Activated T-cell treated with anti-CD3 and anti-CD28 coated beads, Interleukin-2, amount 50 U/mL, for 24 hours (primary cell): Measurements from ENCODE around the gene CAPN1.
"Not testable (repeated sequence)": the region's sequence is repeated elsewhere in the genome, so short reads cannot be mapped to it uniquely, and the experiment has no call there.

Source experiments
- DNase-seq: peaks from one replicate; pipeline ENCODE4 v3.0.0-alpha.2; 2020
- H3K27ac Mint-ChIP-seq: 2 replicates; pipeline ENCODE4 v1.8.0; 2020; ENCODE audit warnings: mild to moderate bottlenecking, mixed read lengths
- H3K27me3 Mint-ChIP-seq: 2 replicates; pipeline ENCODE4 v1.8.0; 2020; ENCODE audit warnings: mixed read lengths
- H3K36me3 Mint-ChIP-seq: 2 replicates; pipeline ENCODE4 v1.8.0; 2020; ENCODE audit warnings: low read depth, mixed read lengths
- H3K4me1 Mint-ChIP-seq: 2 replicates; pipeline ENCODE4 v1.8.0; 2020; ENCODE audit warnings: low read depth, mixed read lengths
- H3K4me3 Mint-ChIP-seq: 2 replicates; pipeline ENCODE4 v1.8.0; 2020; ENCODE audit warnings: mild to moderate bottlenecking, moderate library complexity, mixed read lengths
- H3K9me3 Mint-ChIP-seq: 2 replicates; pipeline ENCODE4 v1.8.0; 2020; ENCODE audit warnings: mixed read lengths

Gene CAPN1

DNA sequence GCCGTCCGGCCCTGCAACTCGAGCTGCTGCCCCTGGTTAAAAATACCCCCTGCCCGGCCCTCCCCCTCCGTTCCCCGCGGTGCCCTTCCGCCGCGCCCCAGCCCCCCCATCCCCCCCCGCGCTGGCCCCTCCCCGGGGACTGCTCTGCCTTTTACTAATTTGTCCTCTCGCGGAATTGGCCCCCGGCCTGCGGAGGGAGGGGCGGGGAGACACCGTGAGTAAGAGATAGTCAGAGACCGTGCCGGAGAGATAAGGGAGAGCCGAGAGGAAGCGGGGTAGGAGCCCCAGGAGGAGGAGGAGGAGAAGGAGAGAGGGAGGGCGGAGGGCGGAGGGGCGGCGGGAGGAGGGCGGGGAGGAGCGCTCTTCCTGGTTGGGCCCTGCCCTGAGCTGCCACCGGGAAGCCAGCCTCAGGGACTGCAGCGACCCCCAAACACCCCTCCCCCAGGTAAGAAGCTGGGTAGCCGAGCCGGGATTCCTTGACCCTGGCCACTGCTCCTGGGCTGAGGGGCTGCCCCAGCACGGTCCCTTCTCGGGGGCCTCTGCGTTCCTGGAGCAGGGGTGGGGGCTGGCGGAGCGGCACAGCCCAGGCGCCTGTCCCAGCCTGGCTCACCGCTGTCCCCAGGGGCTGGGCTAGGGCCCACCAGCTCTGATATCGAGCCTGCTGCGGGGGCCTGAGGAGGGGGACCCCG, at the start of gene CAPN1:
CAPN1 (plus strand) TSS at position 360 of the 689 bp plus-strand sequence. CDS start 774 bp downstream, outside the sequence.
- no peaks in the 10 kb centered on the region for H3K27me3 Mint-ChIP-seq
- no peaks in the 10 kb centered on the region for H3K9me3 Mint-ChIP-seq
- H3K36me3 Mint-ChIP-seq: peaks cover 17% of the 10 kb centered on the region
- H3K27ac Mint-ChIP-seq: peak within 1 kb of the TSS; percentile 86
- peak within 1 kb of the TSS; percentile 86 for H3K4me3 Mint-ChIP-seq
- peak; percentile 84 for DNase-seq
- peaks cover 18% of the 10 kb centered on the region for H3K4me1 Mint-ChIP-seq

- peaks cover 33% of the 10 kb centered on the region for H3K4me1 Mint-ChIP-seq
- no peaks in the 10 kb centered on the region for H3K27me3 Mint-ChIP-seq
- peak overlapping the region; percentile 99 for H3K27ac Mint-ChIP-seq
- peak overlapping the region; percentile 97 for H3K4me3 Mint-ChIP-seq
- peaks cover 80% of the 10 kb centered on the region for H3K36me3 Mint-ChIP-seq
- DNase-seq: no peak
- H3K9me3 Mint-ChIP-seq: no peaks in the 10 kb centered on the region
Observed at GRCh38 chr11:65132238-65132987, 49.3 kb upstream of the CAPN1 start.

- peak overlapping the region; percentile 97 for H3K4me3 Mint-ChIP-seq
- peak overlapping the region; percentile 99 for H3K27ac Mint-ChIP-seq
- H3K4me1 Mint-ChIP-seq: peaks cover 33% of the 10 kb centered on the region
- H3K27me3 Mint-ChIP-seq: no peaks in the 10 kb centered on the region
- H3K36me3 Mint-ChIP-seq: peaks cover 73% of the 10 kb centered on the region
- DNase-seq: peak; percentile 73
- no peaks in the 10 kb centered on the region for H3K9me3 Mint-ChIP-seq
Observed at GRCh38 chr11:65132988-65133700, 48.6 kb upstream of the CAPN1 start.

- H3K4me1 Mint-ChIP-seq: peaks cover 33% of the 10 kb centered on the region
- peak overlapping the region; percentile 97 for H3K4me3 Mint-ChIP-seq
- H3K27me3 Mint-ChIP-seq: no peaks in the 10 kb centered on the region
- no peak for DNase-seq
- H3K27ac Mint-ChIP-seq: peak overlapping the region; percentile 99
- peaks cover 67% of the 10 kb centered on the region for H3K36me3 Mint-ChIP-seq
- H3K9me3 Mint-ChIP-seq: no peaks in the 10 kb centered on the region
Observed at GRCh38 chr11:65133724-65134123, 48.0 kb upstream of the CAPN1 start.

- Mint-ChIP-seq H3K27ac (peak within 1 kb of the TSS; percentile 99), H3K4me1 (peaks cover 33% of the 10 kb centered on the region), H3K4me3 (peak within 1 kb of the TSS; percentile 97), H3K36me3 (peaks cover 60% of the 10 kb centered on the region), H3K27me3 (no peaks in the 10 kb centered on the region), H3K9me3 (no peaks in the 10 kb centered on the region)
- DNase-seq: peak; percentile 97
Observed at GRCh38 chr11:65134240-65134951, 47.3 kb upstream of the CAPN1 start, which contains the start of gene SYVN1. SYVN1 (minus strand) TSS chr11:65134519; CDS start chr11:65133601, 918 bp downstream.

DNA sequence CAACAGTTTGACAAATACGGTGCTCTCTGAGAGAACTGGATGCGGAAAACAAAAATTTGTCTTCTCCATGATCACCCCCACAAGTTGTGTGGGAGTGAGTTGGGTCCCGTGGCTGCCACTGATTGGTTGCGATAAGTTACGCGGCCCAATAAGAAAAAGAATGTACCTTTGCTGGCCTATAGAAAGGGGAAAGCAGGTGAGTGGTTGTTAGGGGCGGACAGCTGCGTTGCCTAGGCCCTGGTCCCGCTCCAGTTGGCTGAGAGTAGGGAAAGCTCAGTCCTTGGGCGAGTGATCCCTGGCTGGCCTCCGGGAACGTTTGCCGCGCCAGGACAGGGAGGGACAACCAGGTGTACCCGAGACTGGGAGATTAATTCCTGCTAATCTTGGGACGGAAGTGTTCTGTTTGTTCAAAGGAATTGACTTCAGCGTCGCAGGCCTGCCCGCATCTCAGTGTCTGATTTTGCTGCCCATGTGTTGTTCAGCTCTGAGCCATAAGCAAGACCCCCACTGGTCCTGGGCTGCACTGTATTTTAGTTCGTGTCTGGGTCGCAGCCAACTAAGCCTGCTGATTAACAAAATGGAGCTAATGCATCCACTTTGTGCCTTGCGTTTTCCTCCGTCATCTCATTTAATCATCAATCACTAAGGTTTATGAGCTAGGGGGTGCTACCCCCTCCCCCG, 46.6 kb upstream of the CAPN1 start:
- Mint-ChIP-seq H3K36me3 (peaks cover 54% of the 10 kb centered on the region), H3K4me1 (peaks cover 33% of the 10 kb centered on the region)
- peak; percentile 83 for DNase-seq

DNA sequence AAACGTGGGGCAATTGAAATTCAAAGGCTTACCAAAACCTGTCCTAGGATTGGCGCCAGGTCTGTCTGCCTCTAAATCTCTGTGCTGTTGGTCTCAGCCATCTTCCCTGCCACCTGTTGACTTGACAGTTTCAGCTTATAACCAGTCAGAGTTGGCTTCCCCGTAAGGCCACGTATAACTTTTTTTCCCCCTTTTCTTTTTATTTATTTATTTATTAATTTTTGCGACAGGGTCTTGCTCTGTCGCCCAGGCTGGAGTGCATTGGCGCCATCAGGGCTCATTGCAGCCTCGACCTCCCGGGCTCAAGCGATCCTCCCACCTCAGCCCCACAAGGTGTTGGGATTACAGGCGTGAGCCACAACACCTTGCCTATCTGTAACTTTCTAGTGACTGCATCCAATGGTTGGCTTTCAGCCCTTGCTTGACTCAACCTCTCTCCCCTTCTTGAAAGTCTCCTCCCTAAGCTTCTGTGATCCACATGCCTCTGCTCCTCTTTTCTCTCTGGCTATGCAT, 46.0 kb upstream of the CAPN1 start:
- H3K4me1 Mint-ChIP-seq: peaks cover 33% of the 10 kb centered on the region
- peaks cover 48% of the 10 kb centered on the region for H3K36me3 Mint-ChIP-seq
- H3K27ac Mint-ChIP-seq: peak overlapping the region; percentile 99
- no peaks in the 10 kb centered on the region for H3K27me3 Mint-ChIP-seq
- H3K9me3 Mint-ChIP-seq: no peaks in the 10 kb centered on the region
- DNase-seq: no peak
- H3K4me3 Mint-ChIP-seq: peak overlapping the region; percentile 97

More for the DNA sequence above, 46.6 kb upstream of the CAPN1 start:
- no peaks in the 10 kb centered on the region for H3K9me3 Mint-ChIP-seq
- peak overlapping the region; percentile 99 for H3K27ac Mint-ChIP-seq
- peak overlapping the region; percentile 97 for H3K4me3 Mint-ChIP-seq
- H3K27me3 Mint-ChIP-seq: no peaks in the 10 kb centered on the region

DNA sequence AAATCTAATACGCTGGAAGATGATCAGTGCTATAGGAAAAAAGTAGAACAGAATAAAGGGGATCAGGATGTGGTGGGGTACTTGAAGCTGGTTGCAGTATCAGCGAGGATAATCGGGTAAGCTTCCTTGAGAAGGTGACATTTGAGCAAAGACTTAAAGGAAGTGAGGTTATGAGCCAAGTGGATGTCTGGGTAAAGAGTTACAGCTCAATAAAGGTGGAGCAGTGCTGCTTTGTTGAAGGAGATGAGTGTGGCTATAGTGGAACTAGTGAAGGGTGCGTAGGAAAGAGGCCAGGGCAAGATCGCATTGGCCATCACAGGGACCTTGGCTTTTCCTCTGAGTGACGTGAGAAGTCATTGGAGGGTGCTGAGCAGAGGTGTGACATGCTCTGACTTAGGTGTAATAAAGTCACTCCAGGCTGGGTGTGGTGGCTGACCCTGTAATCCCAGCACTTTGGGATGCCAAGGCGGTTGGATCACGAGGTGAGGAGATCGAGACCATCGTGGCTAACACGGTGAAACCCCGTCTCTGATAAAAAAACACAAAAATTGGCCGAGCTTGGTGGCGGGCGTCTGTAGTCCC, 45.1 kb upstream of the CAPN1 start:
- Mint-ChIP-seq H3K27ac (peak overlapping the region; percentile 86), H3K9me3 (no peaks in the 10 kb centered on the region), H3K27me3 (no peaks in the 10 kb centered on the region), H3K4me3 (peak overlapping the region; percentile 97), H3K36me3 (peaks cover 38% of the 10 kb centered on the region), H3K4me1 (peaks cover 28% of the 10 kb centered on the region)
- DNase-seq: no peak

GRCh38 chr11:65141896-65142494, 39.7 kb upstream of the CAPN1 start:
- Mint-ChIP-seq H3K27ac (no peak overlapping the region), H3K36me3 (no peaks in the 10 kb centered on the region)

GRCh38 chr11:65147352-65148075, 34.2 kb upstream of the CAPN1 start:
- no peak overlapping the region for H3K27ac Mint-ChIP-seq
- no peaks in the 10 kb centered on the region for H3K9me3 Mint-ChIP-seq
- peaks cover 7% of the 10 kb centered on the region for H3K4me1 Mint-ChIP-seq
- no peak overlapping the region for H3K4me3 Mint-ChIP-seq
- H3K36me3 Mint-ChIP-seq: no peaks in the 10 kb centered on the region
- no peak for DNase-seq
- H3K27me3 Mint-ChIP-seq: peaks cover 11% of the 10 kb centered on the region

More at GRCh38 chr11:65141896-65142494, 39.7 kb upstream of the CAPN1 start:
- H3K4me3 Mint-ChIP-seq: no peak overlapping the region
- no peak for DNase-seq
- H3K4me1 Mint-ChIP-seq: no peaks in the 10 kb centered on the region
- H3K27me3 Mint-ChIP-seq: no peaks in the 10 kb centered on the region
- H3K9me3 Mint-ChIP-seq: no peaks in the 10 kb centered on the region

DNA sequence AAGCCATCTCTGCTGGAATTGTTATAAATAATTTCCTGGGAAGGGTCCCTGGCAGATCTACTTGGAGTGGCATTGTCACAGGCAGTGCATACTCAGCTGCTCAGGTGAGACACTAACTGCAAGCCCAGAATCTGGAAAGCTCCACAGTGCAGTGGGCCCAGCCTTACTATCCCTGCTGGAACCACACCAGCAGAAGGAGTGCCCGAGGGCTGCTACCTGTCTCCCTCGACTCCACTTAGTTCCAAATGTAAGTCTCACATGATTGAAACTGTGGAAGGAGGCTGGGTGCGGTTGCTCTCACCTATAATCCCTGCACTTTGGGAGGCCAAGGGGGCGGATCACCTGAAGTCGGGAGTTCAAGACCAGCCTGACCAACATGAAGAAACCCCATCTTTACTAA, 33.1 kb upstream of the CAPN1 start:
- H3K4me3 Mint-ChIP-seq: no peak overlapping the region
- H3K27me3 Mint-ChIP-seq: peaks cover 11% of the 10 kb centered on the region
- H3K36me3 Mint-ChIP-seq: no peaks in the 10 kb centered on the region
- no peak for DNase-seq
- no peak overlapping the region for H3K27ac Mint-ChIP-seq
- no peaks in the 10 kb centered on the region for H3K9me3 Mint-ChIP-seq
- H3K4me1 Mint-ChIP-seq: peaks cover 7% of the 10 kb centered on the region

DNA sequence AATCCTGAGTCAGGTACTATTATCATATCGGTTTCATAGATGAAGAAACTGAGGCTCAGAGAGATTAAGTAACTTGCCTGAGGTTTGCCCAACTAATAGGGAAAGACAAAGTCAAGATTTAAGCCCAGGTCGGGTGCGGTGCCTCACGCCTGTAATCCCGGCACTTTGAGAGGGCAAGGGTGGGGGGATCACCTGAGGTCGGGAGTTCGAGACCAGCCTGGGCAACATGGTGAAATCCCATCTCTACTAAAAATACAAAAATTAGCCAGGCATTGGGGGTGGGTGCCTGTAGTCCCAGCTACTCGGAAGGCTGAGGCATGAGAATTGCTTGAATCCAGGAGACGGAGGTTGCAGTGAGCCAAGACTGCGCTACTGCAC, 31.6 kb upstream of the CAPN1 start:
- not testable (repeated sequence) for H3K4me1 Mint-ChIP-seq, DNase-seq, H3K36me3 Mint-ChIP-seq, H3K4me3 Mint-ChIP-seq, H3K27ac Mint-ChIP-seq, H3K9me3 Mint-ChIP-seq
- peaks cover 11% of the 10 kb centered on the region for H3K27me3 Mint-ChIP-seq
